MM.1S (cell line): ENCODE results near the gene MITF.

Experiments
- DNase-seq: peaks from one replicate; pipeline ENCODE4 v3.0.0-alpha.2; 2015
- H2AFZ ChIP-seq: fragments of 300-600 bp; sonication (generic); 2 replicates; pipeline ENCODE4 v1.6.0; 2016; ENCODE audit warnings: antibody characterized with exemption, low read length
- H3F3A ChIP-seq: fragments of 300-600 bp; sonication (generic); 2 replicates; pipeline ENCODE4 v1.6.1; 2016; ENCODE audit warnings: mild to moderate bottlenecking, antibody characterized with exemption, low read length, moderate library complexity, mixed read lengths; ENCODE audit not compliant: insufficient read depth
- H3K27ac ChIP-seq: fragments of 300-600 bp; sonication (generic); 2 replicates; pipeline ENCODE4 v1.5.1; 2016; ENCODE audit warnings: mild to moderate bottlenecking, low read length
- H3K27me3 ChIP-seq: fragments of 300-600 bp; sonication (generic); replicated peaks from 2 replicates; pipeline ENCODE4 v1.6.0; 2016; ENCODE audit warnings: low read length; ENCODE audit not compliant: insufficient read depth
- H3K36me3 ChIP-seq: fragments of 300-600 bp; sonication (generic); replicated peaks from 2 replicates; pipeline ENCODE4 v1.6.1; 2016; ENCODE audit warnings: mild to moderate bottlenecking, low read length, mixed read lengths; ENCODE audit not compliant: insufficient read depth
- H3K4me1 ChIP-seq: fragments of 300-600 bp; sonication (generic); 2 replicates; pipeline ENCODE4 v1.6.1; 2016; ENCODE audit warnings: low read length, mixed read lengths
- H3K4me2 ChIP-seq: fragments of 300-600 bp; sonication (generic); 2 replicates; pipeline ENCODE4 v1.6.0; 2016; ENCODE audit warnings: low read depth, low read length
- H3K4me3 ChIP-seq: fragments of 300-600 bp; sonication (generic); 2 replicates; pipeline ENCODE4 v1.5.1; 2016; ENCODE audit warnings: low read length, mixed read lengths
- H3K79me2 ChIP-seq: fragments of 300-600 bp; sonication (generic); 2 replicates; pipeline ENCODE4 v1.6.1; 2016; ENCODE audit warnings: mixed run types, low read length, mixed read lengths
- H3K9ac ChIP-seq: fragments of 300-600 bp; sonication (generic); 2 replicates; pipeline ENCODE4 v1.6.1; 2016; ENCODE audit warnings: low read length, mixed read lengths
- H3K9me2 ChIP-seq: fragments of 300-600 bp; sonication (generic); replicated peaks from 2 replicates; pipeline ENCODE4 v1.6.1; 2016; ENCODE audit warnings: mild to moderate bottlenecking, low read length, mixed read lengths; ENCODE audit not compliant: insufficient read depth
- H3K9me3 ChIP-seq: fragments of 300-600 bp; sonication (generic); replicated peaks from 2 replicates; pipeline ENCODE4 v1.6.1; 2016; ENCODE audit warnings: mild to moderate bottlenecking, low read length, mixed read lengths; ENCODE audit not compliant: insufficient read depth
- H4K20me1 ChIP-seq: fragments of 300-600 bp; sonication (generic); 2 replicates; pipeline ENCODE4 v1.6.1; 2016; ENCODE audit warnings: mild to moderate bottlenecking, low read length, moderate library complexity, mixed read lengths; ENCODE audit not compliant: insufficient read depth
- CTCF ChIP-seq: fragments of 300-600 bp; sonication (generic); IDR thresholded peaks from 2 replicates; pipeline ENCODE4 v1.5.1; 2016; ENCODE audit warnings: antibody characterized with exemption, low read length, mixed read lengths
- EZH2 ChIP-seq: fragments of 300-600 bp; sonication (generic); optimal IDR thresholded peaks from 2 replicates; pipeline ENCODE3; 2017; ENCODE audit warnings: low read depth, mild to moderate bottlenecking, antibody characterized with exemption, low read length, mixed read lengths
- EZH2phosphoT487 ChIP-seq: fragments of 300-600 bp; sonication (generic); IDR thresholded peaks from 2 replicates; pipeline ENCODE4 v1.6.1; 2018; ENCODE audit warnings: antibody characterized with exemption, low read length

Gene MITF

GRCh38 chr3:69716119-69716518 is 23.1 kb upstream of the MITF start:
- Histone ChIP-seq H4K20me1 (no peaks in the 10 kb centered on the region), H2AFZ (no peak overlapping the region), H3K79me2 (no peaks in the 10 kb centered on the region), H3K4me1 (no peaks in the 10 kb centered on the region), H3K4me3 (no peak overlapping the region), H3K27me3 (no peaks in the 10 kb centered on the region), H3K9ac (no peak overlapping the region), H3K4me2 (no peak overlapping the region), H3F3A (no peaks in the 10 kb centered on the region), H3K9me3 (no peaks in the 10 kb centered on the region), H3K36me3 (no peaks in the 10 kb centered on the region), H3K9me2 (no peaks in the 10 kb centered on the region), H3K27ac (no peak overlapping the region)
- TF ChIP-seq CTCF (no peak), EZH2 (no peak), EZH2phosphoT487 (no peak)
- no peak for DNase-seq

GRCh38 chr3:69718866-69719586 is 20.2 kb upstream of the MITF start:
- no peak overlapping the region for H3K4me2 ChIP-seq
- H2AFZ ChIP-seq = no peak overlapping the region
- no peak overlapping the region for H3K27ac ChIP-seq
- no peak overlapping the region for H3K4me3 ChIP-seq
- no peaks in the 10 kb centered on the region for H4K20me1 ChIP-seq
- no peaks in the 10 kb centered on the region for H3K36me3 ChIP-seq
- no peak for TF ChIP-seq EZH2phosphoT487
- H3K27me3 ChIP-seq = no peaks in the 10 kb centered on the region
- no peak for DNase-seq
- no peaks in the 10 kb centered on the region for H3K9me2 ChIP-seq
- no peaks in the 10 kb centered on the region for H3K9me3 ChIP-seq
- no peaks in the 10 kb centered on the region for H3K79me2 ChIP-seq
- H3F3A ChIP-seq = no peaks in the 10 kb centered on the region
- no peak overlapping the region for H3K9ac ChIP-seq
- H3K4me1 ChIP-seq = no peaks in the 10 kb centered on the region

GRCh38 chr3:69719587-69720122 is 19.6 kb upstream of the MITF start:
- no peak for TF ChIP-seq EZH2
- TF ChIP-seq EZH2phosphoT487 = no peak
- TF ChIP-seq CTCF = no peak
- no peak overlapping the region for H3K4me2 ChIP-seq

GRCh38 chr3:69720824-69721223 is 18.4 kb upstream of the MITF start:
- Histone ChIP-seq H3K4me2 (no peak overlapping the region), H3K36me3 (no peaks in the 10 kb centered on the region), H3K9me2 (no peaks in the 10 kb centered on the region), H3K27ac (no peak overlapping the region), H4K20me1 (no peaks in the 10 kb centered on the region), H3F3A (no peaks in the 10 kb centered on the region), H3K4me1 (no peaks in the 10 kb centered on the region), H3K27me3 (no peaks in the 10 kb centered on the region), H3K9me3 (no peaks in the 10 kb centered on the region), H3K4me3 (no peak overlapping the region), H3K9ac (no peak overlapping the region), H2AFZ (no peak overlapping the region), H3K79me2 (no peaks in the 10 kb centered on the region)
- TF ChIP-seq CTCF (no peak), EZH2phosphoT487 (no peak), EZH2 (no peak)
- no peak for DNase-seq

More at GRCh38 chr3:69719587-69720122, 19.6 kb upstream of the MITF start:
- H3K79me2 ChIP-seq = no peaks in the 10 kb centered on the region
- H2AFZ ChIP-seq = no peak overlapping the region
- H3F3A ChIP-seq = no peaks in the 10 kb centered on the region
- H3K4me1 ChIP-seq = no peaks in the 10 kb centered on the region
- no peaks in the 10 kb centered on the region for H3K27me3 ChIP-seq
- H4K20me1 ChIP-seq = no peaks in the 10 kb centered on the region
- H3K36me3 ChIP-seq = no peaks in the 10 kb centered on the region
- no peak overlapping the region for H3K9ac ChIP-seq
- H3K9me2 ChIP-seq = no peaks in the 10 kb centered on the region
- H3K9me3 ChIP-seq = no peaks in the 10 kb centered on the region
- H3K4me3 ChIP-seq = no peak overlapping the region
- no peak overlapping the region for H3K27ac ChIP-seq
- DNase-seq = no peak
